Esophagus (tissue), 2 donors: ENCODE data around the gene ATP5PO. TPM values are rescaled to one million over a fixed set of nuclear protein-coding genes. Genes with fewer than 3 reads are reported as not detected.

ENCODE experiments used
- H3K27ac ChIP-seq, 2 donors: one replicate each; pipeline ENCODE4 v1.5.1; 2013; ENCODE audit warnings: low read depth in 2 of 2, mild to moderate bottlenecking in 2 of 2, inconsistent platforms in 1 of 2, low read length in 1 of 2, moderate library complexity in 1 of 2
- H3K27me3 ChIP-seq, 2 donors: one replicate each; pipeline ENCODE4 v1.6.1; 2013; ENCODE audit warnings: low read length in 2 of 2, control low read depth in 1 of 2, mild to moderate bottlenecking in 1 of 2; ENCODE audit not compliant: insufficient read depth in 2 of 2, control insufficient read depth in 1 of 2
- H3K36me3 ChIP-seq, 2 donors: one replicate each; pipeline ENCODE4 v1.6.1; 2013; ENCODE audit warnings: low read length in 1 of 2; ENCODE audit not compliant: control insufficient read depth in 2 of 2, insufficient read depth in 2 of 2
- H3K4me1 ChIP-seq, 2 donors: one replicate each; pipeline ENCODE4 v1.6.1; 2013; ENCODE audit warnings: low read length in 1 of 2; ENCODE audit not compliant: control insufficient read depth in 2 of 2, insufficient read depth in 2 of 2
- H3K4me3 ChIP-seq, 2 donors: one replicate each; pipeline ENCODE4 v1.5.1; 2013; ENCODE audit warnings: low read length in 2 of 2, mild to moderate bottlenecking in 2 of 2, low read depth in 1 of 2, moderate library complexity in 1 of 2
- H3K9me3 ChIP-seq, 2 donors: one replicate each; pipeline ENCODE4 v1.6.1; 2013; ENCODE audit warnings: mild to moderate bottlenecking in 2 of 2, low read depth in 1 of 2, low read length in 1 of 2, moderate library complexity in 1 of 2; ENCODE audit not compliant: control insufficient read depth in 2 of 2, insufficient read depth in 1 of 2
- WGBS, 2 donors: extraction: QIAGEN DNeasy Blood & Tissue Kit; methylation state at CpG; one replicate each; pipeline ENCODE4 v1.1.7; 2013; 5-methylcytosine and 5-hydroxymethylcytosine counted together
- polyA plus RNA-seq, 2 donors: library from polyadenylated mRNA; stranded (reverse); fragments of 200-250 nt; gene quantifications; one replicate each; pipeline ENCODE4 v1.2.3, GENCODE V29; 2013
- donor health status: healthy with polysubstance abuse.
- donor health status: Bipolar disorder and iron deficiency.

Gene ATP5PO
- polyA plus RNA-seq, 2 donors = 246 to 329 TPM

DNA sequence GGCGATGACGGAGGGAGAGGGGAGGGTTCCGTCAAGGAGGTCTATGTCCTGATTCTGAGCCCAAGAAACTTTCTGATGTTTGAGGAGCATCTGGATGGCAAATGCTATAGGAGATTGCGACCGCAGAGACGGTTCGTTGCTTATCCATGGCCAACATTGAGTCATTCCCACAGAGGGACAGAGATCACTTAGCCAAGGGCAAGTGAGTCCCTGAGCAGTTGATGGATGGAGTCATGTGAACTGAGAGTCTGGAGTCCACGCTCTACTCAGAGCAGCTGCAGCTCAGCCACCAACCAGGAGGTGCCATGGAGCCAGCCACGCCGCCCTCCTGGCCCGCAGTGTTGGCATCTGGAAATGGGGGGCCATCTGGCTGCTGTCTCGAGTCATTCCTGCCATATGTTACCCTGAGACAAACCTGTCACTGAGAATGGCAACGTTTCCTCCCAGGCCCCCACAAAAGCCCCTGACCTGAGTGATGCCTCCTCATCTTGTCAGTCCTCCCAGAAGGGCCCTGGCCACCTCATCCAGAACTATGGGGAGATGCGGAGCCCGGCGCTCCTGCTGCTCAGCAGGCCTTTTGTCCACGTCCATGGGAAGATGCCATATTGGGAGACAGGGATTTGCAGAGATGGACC, 58.6 kb downstream of the ATP5PO start:
- Histone ChIP-seq H3K27ac (no peak overlapping the region), H3K36me3 (no peaks in the 10 kb centered on the region), H3K9me3 (no peaks in the 10 kb centered on the region), H3K27me3 (no peaks in the 10 kb centered on the region), H3K4me1 (no peaks in the 10 kb centered on the region), H3K4me3 (no peak overlapping the region)
- 91 to 96% methylated on average over 17 of the region's 17 CpGs for WGBS, 2 donors

DNA sequence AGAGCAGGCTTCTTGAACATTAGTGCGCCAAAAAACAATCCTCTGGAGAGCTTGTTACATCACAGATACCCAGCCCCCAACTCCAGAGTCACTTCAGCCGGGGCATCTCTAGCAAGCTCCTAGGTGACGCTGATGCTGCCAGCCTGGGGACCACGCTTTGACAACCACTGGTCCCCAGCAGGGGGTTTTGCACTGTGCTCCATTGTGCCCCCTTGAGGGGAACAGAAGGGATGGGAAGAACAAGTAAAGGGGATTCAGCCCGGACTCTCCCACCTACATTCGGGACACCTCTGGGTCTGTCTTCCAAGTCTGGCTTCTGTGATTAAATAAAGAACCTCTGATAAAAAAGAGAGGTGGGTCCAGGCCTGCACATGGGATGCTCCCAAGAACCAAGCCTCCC, 60.4 kb downstream of the ATP5PO start:
- Histone ChIP-seq H3K4me1 (no peaks in the 10 kb centered on the region), H3K27me3 (no peaks in the 10 kb centered on the region), H3K4me3 (no peak overlapping the region), H3K27ac (no peak overlapping the region), H3K36me3 (no peaks in the 10 kb centered on the region), H3K9me3 (no peaks in the 10 kb centered on the region)
- WGBS, 2 donors = 88 to 89% methylated on average over 6 of the region's 6 CpGs

DNA sequence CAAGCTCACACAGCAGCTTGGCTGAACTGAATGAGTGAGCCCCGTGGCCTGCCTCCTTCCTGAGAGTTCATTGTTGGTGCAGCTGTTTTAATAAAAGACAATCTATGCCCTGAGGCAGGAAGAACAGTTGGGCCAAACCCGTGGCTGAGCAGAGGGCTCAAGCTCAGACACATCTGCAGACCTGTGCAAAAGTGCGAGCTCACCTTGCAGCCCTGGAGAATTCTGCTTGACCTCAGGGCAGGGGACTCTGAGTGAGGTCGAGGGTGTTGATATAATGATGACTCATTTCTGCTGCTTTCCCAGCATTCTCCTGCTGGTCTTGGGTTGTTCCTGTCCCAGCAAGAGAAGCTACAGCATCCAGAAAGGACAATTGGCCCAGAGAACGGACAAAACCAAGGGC, 61.0 kb downstream of the ATP5PO start:
- Histone ChIP-seq H3K9me3 (no peaks in the 10 kb centered on the region), H3K4me1 (no peaks in the 10 kb centered on the region), H3K36me3 (no peaks in the 10 kb centered on the region), H3K27me3 (no peaks in the 10 kb centered on the region), H3K27ac (no peak overlapping the region), H3K4me3 (no peak overlapping the region)
- WGBS, 2 donors = 31 to 44% methylated on average over 5 of the region's 5 CpGs

Other genes with a start within 250 kb of the ATP5PO start
- 10 to 100 TPM; 24.3 to 37.8 TPM for gene MRPS6, start 157.8 kb upstream of the ATP5PO start, polyA plus RNA-seq
- 1 to 10 TPM; 1.4 to 1.6 TPM for gene SLC5A3, start 157.8 kb upstream of the ATP5PO start, polyA plus RNA-seq